ENCODE data around the gene PPP2R5D.

- TF ChIP-seq CTCF (optimal IDR thresholded peaks at IDR 0.05 in 1 of 3, IDR thresholded peaks at IDR 0.05 in 1 of 3, conservative IDR thresholded peaks at IDR 0.05 in 1 of 3; ENCODE audit: extremely low read depth in 1 of 3, insufficient read depth in 2 of 3, low read length in 3 of 3) (no peak), EZH2 (IDR thresholded peaks at IDR 0.05; ENCODE audit: low read length) (no peak)
These were observed 63.6 kb downstream of the PPP2R5D start for GRCh38 chr6:43047998-43048397.

All from keratinocyte (primary cell).